Measurements from ENCODE around the gene KRT31.
A peak's percentile ranks its signal among the peaks of the same experiment; 100 is the strongest.
"Not testable (repeated sequence)": the region's sequence is repeated elsewhere in the genome, so short reads cannot be mapped to it uniquely, and the experiment has no call there.

The KRT31 gene

GRCh38 chr17:41417127-41417526 lies 19.7 kb upstream of the KRT31 start:
- no peak for DNase-seq

- no peak for DNase-seq
Observed at GRCh38 chr17:41416479-41416878, 19.1 kb upstream of the KRT31 start.

GRCh38 chr17:41415833-41416335 lies 18.5 kb upstream of the KRT31 start:
- no peak for DNase-seq

- DNase-seq: no peak
Observed at GRCh38 chr17:41415411-41415810, 18.0 kb upstream of the KRT31 start.

GRCh38 chr17:41413982-41414381 lies 16.6 kb upstream of the KRT31 start:
- no peak for DNase-seq

- DNase-seq: no peak
Observed at GRCh38 chr17:41413353-41413957, 16.0 kb upstream of the KRT31 start.

GRCh38 chr17:41411072-41411840 lies 13.8 kb upstream of the KRT31 start:
- no peak for DNase-seq

- DNase-seq: no peak
Observed at GRCh38 chr17:41407226-41407625, 9.8 kb upstream of the KRT31 start.

GRCh38 chr17:41406205-41406604 lies 8.8 kb upstream of the KRT31 start:
- no peak for DNase-seq

- peak; percentile 75 to 84 (median 79) for DNase-seq
Observed at GRCh38 chr17:41404024-41404671, 6.7 kb upstream of the KRT31 start.

GRCh38 chr17:41403404-41404023 lies 6.1 kb upstream of the KRT31 start:
- no peak for DNase-seq

GRCh38 chr17:41402161-41402560 lies 4.8 kb upstream of the KRT31 start:
- peak; percentile 44 to 47 (median 45) for DNase-seq

- no peak for DNase-seq
Observed at GRCh38 chr17:41396340-41396739, 1.1 kb downstream of the KRT31 start.

- DNase-seq: no peak
Observed at GRCh38 chr17:41395611-41396010, 1.8 kb downstream of the KRT31 start.

GRCh38 chr17:41395044-41395443 lies 2.4 kb downstream of the KRT31 start:
- not testable (repeated sequence) for DNase-seq

GRCh38 chr17:41394254-41394996 lies 3.0 kb downstream of the KRT31 start:
- no peak for DNase-seq

- no peak for DNase-seq
Observed at GRCh38 chr17:41393826-41394225, 3.6 kb downstream of the KRT31 start.

- no peak for DNase-seq
Observed at GRCh38 chr17:41393294-41393693, 4.1 kb downstream of the KRT31 start.

GRCh38 chr17:41392278-41392677 lies 5.1 kb downstream of the KRT31 start:
- no peak for DNase-seq

GRCh38 chr17:41391535-41391934 lies 5.9 kb downstream of the KRT31 start:
- no peak for DNase-seq

GRCh38 chr17:41390411-41390938 lies 6.9 kb downstream of the KRT31 start:
- DNase-seq: no peak

- no peak for DNase-seq
Observed at GRCh38 chr17:41387670-41388069, 9.7 kb downstream of the KRT31 start.

Measured in suppressor macrophage treated with lipopolysaccharide for 1 hour (primary cell).